ENCODE measurements around the gene FRMD6. TPM values are rescaled to one million over a fixed set of nuclear protein-coding genes. Genes with fewer than 3 reads are reported as not detected.

FRMD6 gene
- total and polyA plus RNA-seq, 8 donors, result 5.9 to 35.2 (median 9.7) TPM

GRCh38 chr14:51725061-51725460 is 73.4 kb downstream of the FRMD6 start:
- Histone ChIP-seq H3K36me3 (peaks cover 7 to 84% (median 80%) of the 10 kb centered on the region in 4 donors), H3K9me3 (no peaks in the 10 kb centered on the region), H3K27ac (no peak overlapping the region), H3K4me1 (no peaks in the 10 kb centered on the region), H3K27me3 (no peaks in the 10 kb centered on the region), H3K4me3 (no peak overlapping the region)
- intact Hi-C loops (cut with DNase I; ENCODE audit: low total_unique reads), result no loop called here
- no peak for DNase-seq
- TF ChIP-seq EP300 (IDR thresholded peaks at IDR 0.05) (no peak), CTCF (IDR thresholded peaks at IDR 0.05) (no peak), POLR2A (IDR thresholded peaks at IDR 0.05) (no peak), POLR2AphosphoS5 (IDR thresholded peaks at IDR 0.05) (no peak)
- 83 to 95% (median 91%) methylated on average over 3 of the region's 3 CpGs for WGBS, 5 donors

- Histone ChIP-seq H3K4me3 (no peak overlapping the region), H3K27ac (no peak overlapping the region), H3K4me1 (no peaks in the 10 kb centered on the region), H3K27me3 (no peaks in the 10 kb centered on the region), H3K36me3 (peaks cover 7 to 71% (median 67%) of the 10 kb centered on the region in 4 donors), H3K9me3 (no peaks in the 10 kb centered on the region)
- TF ChIP-seq POLR2AphosphoS5 (IDR thresholded peaks at IDR 0.05) (no peak), CTCF (IDR thresholded peaks at IDR 0.05) (no peak), POLR2A (IDR thresholded peaks at IDR 0.05) (no peak), EP300 (IDR thresholded peaks at IDR 0.05) (no peak)
- DNase-seq, result no peak
- 88 to 97% (median 94%) methylated on average over 2 of the region's 2 CpGs for WGBS, 5 donors
- intact Hi-C loops (cut with DNase I; ENCODE audit: low total_unique reads), result no loop called here
These were observed 74.6 kb downstream of the FRMD6 start for GRCh38 chr14:51726166-51726899.

DNA sequence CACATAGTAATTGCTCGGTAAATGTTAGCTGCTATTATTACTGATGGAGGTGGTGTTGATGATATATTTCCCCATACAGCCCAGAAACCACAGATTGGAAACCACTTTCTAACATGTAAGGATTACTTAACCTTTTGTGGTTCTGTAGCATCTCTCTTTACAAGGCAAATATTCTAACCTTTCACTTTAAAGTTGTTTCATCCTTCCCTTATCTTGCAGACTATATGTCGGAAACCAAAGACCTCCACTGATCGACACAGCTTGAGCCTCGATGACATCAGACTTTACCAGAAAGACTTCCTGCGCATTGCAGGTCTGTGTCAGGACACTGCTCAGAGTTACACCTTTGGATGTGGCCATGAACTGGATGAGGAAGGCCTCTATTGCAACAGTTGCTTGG is 75.8 kb downstream of the FRMD6 start:
- H3K36me3 ChIP-seq, result peaks cover 6 to 61% (median 56%) of the 10 kb centered on the region in 4 donors
- no peak overlapping the region for H3K27ac ChIP-seq
- H3K27me3 ChIP-seq, result no peaks in the 10 kb centered on the region
- intact Hi-C loops (cut with DNase I; ENCODE audit: low total_unique reads), result no loop called here
- TF ChIP-seq POLR2AphosphoS5 (IDR thresholded peaks at IDR 0.05) (no peak), CTCF (IDR thresholded peaks at IDR 0.05) (no peak), POLR2A (IDR thresholded peaks at IDR 0.05) (no peak), EP300 (IDR thresholded peaks at IDR 0.05) (no peak)
- no peak for DNase-seq
- H3K4me1 ChIP-seq, result no peaks in the 10 kb centered on the region
- 84 to 93% (median 87%) methylated on average over 5 of the region's 5 CpGs for WGBS, 5 donors
- no peak overlapping the region for H3K4me3 ChIP-seq
- H3K9me3 ChIP-seq, result no peaks in the 10 kb centered on the region

- no peak overlapping the region for H3K4me3 ChIP-seq
- H3K27ac ChIP-seq, result no peak overlapping the region
- no peak for TF ChIP-seq POLR2A (IDR thresholded peaks at IDR 0.05)
- TF ChIP-seq CTCF (IDR thresholded peaks at IDR 0.05), result no peak
- TF ChIP-seq POLR2AphosphoS5 (IDR thresholded peaks at IDR 0.05), result no peak
- TF ChIP-seq EP300 (IDR thresholded peaks at IDR 0.05), result no peak
- no peaks in the 10 kb centered on the region for H3K4me1 ChIP-seq
- intact Hi-C loops (cut with DNase I; ENCODE audit: low total_unique reads), result no loop called here
- peaks cover 0 to 38% (median 36%) of the 10 kb centered on the region in 4 donors for H3K36me3 ChIP-seq
- no peak for DNase-seq
- WGBS, 5 donors, result 95 to 98% (median 97%) methylated on average over 1 of the region's 1 CpG
- no peaks in the 10 kb centered on the region for H3K9me3 ChIP-seq
- no peaks in the 10 kb centered on the region for H3K27me3 ChIP-seq
These were observed 78.4 kb downstream of the FRMD6 start for GRCh38 chr14:51730098-51730497.
